GM23248 (cell line): Measurements from ENCODE around the gene SRSF6. TPM values are rescaled to one million over a fixed set of nuclear protein-coding genes. Genes with fewer than 3 reads are reported as not detected.
A peak's percentile ranks its signal among the peaks of the same experiment; 100 is the strongest.

Source experiments
- DNase-seq: peaks from one replicate; pipeline ENCODE4 v3.0.0-alpha.2; 2015
- H2AFZ ChIP-seq: fragments of 200-600 bp; sonication (generic); 2 replicates; pipeline ENCODE4 v1.6.1; 2016; ENCODE audit warnings: antibody characterized with exemption
- H3F3A ChIP-seq: fragments of 200-600 bp; sonication (generic); 2 replicates; pipeline ENCODE4 v1.6.1; 2016; ENCODE audit warnings: mild to moderate bottlenecking, antibody characterized with exemption, mixed run types; ENCODE audit not compliant: insufficient read depth
- H3K27ac ChIP-seq: fragments of 200-600 bp; sonication (generic); 2 replicates; pipeline ENCODE4 v1.5.1; 2016; ENCODE audit warnings: mild to moderate bottlenecking
- H3K27me3 ChIP-seq: fragments of 200-600 bp; sonication (generic); replicated peaks from 2 replicates; pipeline ENCODE4 v1.6.1; 2016; ENCODE audit warnings: mild to moderate bottlenecking; ENCODE audit not compliant: insufficient read depth
- H3K36me3 ChIP-seq: fragments of 200-600 bp; sonication (generic); 2 replicates; pipeline ENCODE4 v1.6.1; 2016; ENCODE audit warnings: low read depth, mild to moderate bottlenecking
- H3K4me1 ChIP-seq: fragments of 200-600 bp; sonication (generic); 2 replicates; pipeline ENCODE4 v1.6.1; 2016; ENCODE audit warnings: mild to moderate bottlenecking; ENCODE audit not compliant: insufficient read depth
- H3K4me2 ChIP-seq: fragments of 200-600 bp; sonication (generic); one replicate; pipeline ENCODE4 v1.6.1; 2016; ENCODE audit warnings: mild to moderate bottlenecking; ENCODE audit not compliant: unreplicated experiment
- H3K4me3 ChIP-seq: fragments of 200-600 bp; sonication (generic); 2 replicates; pipeline ENCODE4 v1.5.1; 2016; ENCODE audit warnings: mild to moderate bottlenecking
- H3K79me2 ChIP-seq: fragments of 200-600 bp; sonication (generic); 2 replicates; pipeline ENCODE4 v1.6.1; 2016; ENCODE audit warnings: mild to moderate bottlenecking; ENCODE audit not compliant: insufficient read depth
- H3K9ac ChIP-seq: fragments of 200-600 bp; sonication (generic); 2 replicates; pipeline ENCODE4 v1.6.1; 2016; ENCODE audit warnings: mild to moderate bottlenecking
- H3K9me2 ChIP-seq: fragments of 200-600 bp; sonication (generic); 2 replicates; pipeline ENCODE4 v1.6.1; 2016; ENCODE audit warnings: mixed run types, mild to moderate bottlenecking, moderate library complexity; ENCODE audit not compliant: insufficient read depth
- H3K9me3 ChIP-seq: fragments of 200-600 bp; sonication (generic); one replicate; pipeline ENCODE4 v1.6.1; 2017; ENCODE audit warnings: low read depth
- H4K20me1 ChIP-seq: fragments of 200-600 bp; sonication (generic); 2 replicates; pipeline ENCODE4 v1.6.0; 2016; ENCODE audit not compliant: insufficient read depth
- EZH2 ChIP-seq: fragments of 200-600 bp; sonication (generic); IDR thresholded peaks from 2 replicates; pipeline ENCODE4 v1.6.1; 2018; ENCODE audit warnings: antibody characterized with exemption, mild to moderate bottlenecking; ENCODE audit not compliant: insufficient read depth, poor library complexity, severe bottlenecking
- EZH2phosphoT487 ChIP-seq: fragments of 200-600 bp; sonication (generic); IDR thresholded peaks from 2 replicates; pipeline ENCODE4 v1.6.1; 2018; ENCODE audit warnings: antibody characterized with exemption, moderate library complexity, mild to moderate bottlenecking, low read depth; ENCODE audit not compliant: insufficient read depth
- WGBS, 2 experiments: methylation state at CpG; one replicate each; pipeline ENCODE4 v1.1.6; 2015 to 2017; ENCODE audit warnings: low lambda C conversion rate in 2 of 2, low coverage in 1 of 2; ENCODE audit errors: missing lambda C conversion rate in 2 of 2; 5-methylcytosine and 5-hydroxymethylcytosine counted together
- in situ Hi-C: fragments of 300-500 bp; cut with MboI; formaldehyde crosslinking; loops from 2 replicates; pipeline ENCODE4 v1.15.0; 2020
- polyA plus RNA-seq: library from polyadenylated mRNA; unstranded; fragments of >200 nt; fragmentation: Nextera tagmentation; extraction: Ambion mirVana; gene quantifications from 2 replicates; pipeline ENCODE4 v1.2.1, GENCODE V29; 2016
- total RNA-seq: library from RNA; depleted of rRNA; stranded (reverse); fragments of >200 nt; shearing (Covaris generic); gene quantifications from 2 replicates; pipeline ENCODE4 v1.2.3, GENCODE V29; 2014

SRSF6 gene
- total and polyA plus RNA-seq, 2 experiments from 2014 or later: 44.0 to 94.7 TPM

DNA sequence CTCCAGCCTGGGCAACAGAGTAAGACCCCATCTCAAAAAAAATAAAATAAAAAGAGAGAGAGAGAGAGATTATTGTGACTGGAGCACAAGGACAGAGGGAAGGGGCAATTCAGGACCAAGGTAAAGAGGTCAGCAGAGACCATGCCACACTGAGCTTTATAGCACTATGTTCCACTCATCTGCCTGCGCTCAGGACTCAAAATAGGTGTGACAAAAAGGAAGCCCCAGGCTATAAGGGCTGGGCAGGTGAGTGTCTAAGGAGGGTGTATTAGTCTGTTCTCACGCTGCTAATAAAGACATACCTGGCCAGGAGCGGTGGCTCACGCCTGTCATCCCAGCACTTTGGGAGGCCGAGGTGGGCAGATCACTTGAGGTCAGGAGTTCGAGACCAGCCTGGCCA is 23.1 kb upstream of the SRSF6 start:
- WGBS, 2 experiments: 65 to 78% methylated on average over 6 of the region's 6 CpGs
- Histone ChIP-seq H3K79me2 (no peaks in the 10 kb centered on the region), H2AFZ (no peak overlapping the region), H3F3A (no peaks in the 10 kb centered on the region), H3K9me2 (no peaks in the 10 kb centered on the region), H3K4me2 (no peak overlapping the region), H4K20me1 (no peaks in the 10 kb centered on the region), H3K9me3 (no peaks in the 10 kb centered on the region), H3K27ac (no peak overlapping the region), H3K4me1 (no peaks in the 10 kb centered on the region), H3K9ac (no peak overlapping the region), H3K36me3 (no peaks in the 10 kb centered on the region), H3K27me3 (peaks cover 3% of the 10 kb centered on the region; the same call in 1 of the 2 replicates), H3K4me3 (no peak overlapping the region)
- DNase-seq: no peak
- TF ChIP-seq EZH2phosphoT487: no peak
- TF ChIP-seq EZH2: no peak
- in situ Hi-C loops: no loop called here

DNA sequence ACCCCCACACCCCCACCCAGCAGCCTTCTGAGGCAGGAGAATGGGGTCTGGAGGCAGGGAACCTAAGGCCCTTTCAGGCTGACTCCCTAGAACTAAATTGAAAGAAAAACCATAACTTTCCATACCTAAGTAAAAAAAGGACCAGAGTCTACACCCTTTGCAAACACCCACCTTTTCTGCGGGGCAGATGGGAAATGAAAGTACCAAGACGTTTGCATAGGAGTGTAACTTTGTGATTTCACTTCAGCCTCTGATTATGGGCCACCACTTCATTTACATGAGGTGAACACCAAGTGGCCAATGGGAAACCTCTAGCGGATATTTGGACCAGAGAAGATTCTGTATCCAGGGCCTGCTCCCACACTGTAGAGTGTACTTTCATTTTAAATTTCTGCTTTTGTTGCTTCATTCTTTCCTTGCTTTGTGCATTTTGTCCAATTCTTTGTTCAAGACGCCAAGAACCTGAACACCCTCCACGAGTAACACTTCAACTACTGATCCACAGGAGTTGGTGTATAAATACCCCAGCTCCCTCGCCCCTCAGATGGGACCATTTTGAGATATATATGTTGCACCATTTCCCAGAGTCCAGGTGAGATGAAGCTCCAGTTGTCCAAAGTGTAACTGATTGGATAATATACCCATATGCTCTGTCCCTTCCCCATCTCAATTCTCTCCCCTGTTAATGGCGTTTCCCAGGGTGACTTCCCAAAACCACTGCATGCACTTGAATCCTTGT is 18.9 kb upstream of the SRSF6 start:
- in situ Hi-C loops: no loop called here
- TF ChIP-seq EZH2phosphoT487 (no peak), EZH2 (no peak)
- Histone ChIP-seq H2AFZ (no peak overlapping the region), H3K9me2 (no peaks in the 10 kb centered on the region), H3K27ac (no peak overlapping the region), H3F3A (no peaks in the 10 kb centered on the region), H3K36me3 (no peaks in the 10 kb centered on the region), H3K27me3 (peaks cover 3% of the 10 kb centered on the region; the same call in 1 of the 2 replicates), H3K9me3 (no peaks in the 10 kb centered on the region), H3K9ac (no peak overlapping the region), H3K4me2 (no peak overlapping the region), H3K4me3 (no peak overlapping the region), H4K20me1 (no peaks in the 10 kb centered on the region), H3K79me2 (no peaks in the 10 kb centered on the region), H3K4me1 (0 out of 2 replicates have a peak, but pooled peaks cover 3% of the 10 kb centered on the region)
- no peak for DNase-seq
- 38 to 49% methylated on average over 7 of the region's 7 CpGs for WGBS, 2 experiments

- Histone ChIP-seq H4K20me1 (no peaks in the 10 kb centered on the region), H3K27me3 (peaks cover 3% of the 10 kb centered on the region; the same call in 1 of the 2 replicates), H3K79me2 (no peaks in the 10 kb centered on the region), H3K4me1 (0 out of 2 replicates have a peak, but pooled peaks cover 3% of the 10 kb centered on the region), H3K4me2 (no peak overlapping the region), H3K9me3 (no peaks in the 10 kb centered on the region), H3K36me3 (no peaks in the 10 kb centered on the region), H3K9ac (no peak overlapping the region), H2AFZ (no peak overlapping the region), H3K9me2 (no peaks in the 10 kb centered on the region), H3F3A (no peaks in the 10 kb centered on the region), H3K27ac (no peak overlapping the region), H3K4me3 (no peak overlapping the region)
- 44 to 46% methylated on average over 7 of the region's 7 CpGs for WGBS, 2 experiments
- in situ Hi-C loops: no loop called here
- DNase-seq: no peak
- TF ChIP-seq EZH2phosphoT487 (no peak), EZH2 (no peak)
Measured at GRCh38 chr20:43440531-43440930, 17.2 kb upstream of the SRSF6 start.

DNA sequence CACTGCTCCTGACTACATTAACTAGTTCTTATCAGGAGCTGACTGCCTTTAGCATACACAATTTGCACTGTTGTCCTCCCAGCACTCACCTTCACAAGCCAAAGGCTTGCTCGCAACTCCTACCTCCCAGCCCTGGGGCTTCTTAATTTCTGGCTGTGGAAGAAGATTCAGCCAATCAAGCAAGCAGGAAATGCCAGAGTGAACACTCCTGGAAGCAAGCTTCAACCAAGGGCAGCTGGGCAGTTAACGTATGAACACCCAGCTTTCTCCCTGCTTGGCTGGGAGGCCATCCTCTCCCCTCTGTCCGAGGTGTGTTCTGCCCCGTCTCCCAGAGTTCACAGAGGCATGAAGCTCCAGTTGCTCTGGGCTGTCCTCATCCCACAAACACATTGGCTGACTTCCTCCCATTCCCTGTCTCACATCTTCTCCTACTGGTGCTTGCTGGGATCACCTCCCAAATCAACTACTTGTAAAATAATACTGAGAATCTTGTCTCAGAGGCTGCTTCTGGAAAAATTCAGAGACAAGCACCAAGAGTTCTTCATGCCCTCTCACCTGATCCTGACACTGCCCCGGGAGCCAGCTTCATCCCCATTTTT is 15.3 kb upstream of the SRSF6 start:
- in situ Hi-C loops: no loop called here
- Histone ChIP-seq H3K9me3 (no peaks in the 10 kb centered on the region), H3K9ac (no peak overlapping the region), H3K4me2 (no peak overlapping the region), H4K20me1 (no peaks in the 10 kb centered on the region), H3K4me3 (no peak overlapping the region), H3K4me1 (0 out of 2 replicates have a peak, but pooled peaks cover 3% of the 10 kb centered on the region), H3K27ac (no peak overlapping the region), H3F3A (no peaks in the 10 kb centered on the region), H3K79me2 (no peaks in the 10 kb centered on the region), H3K27me3 (no peaks in the 10 kb centered on the region; the same call in 1 of the 2 replicates), H2AFZ (0 out of 2 replicates have a peak overlapping the region, but pooled peaks have one; percentile 29), H3K9me2 (no peaks in the 10 kb centered on the region), H3K36me3 (no peaks in the 10 kb centered on the region)
- 22 to 27% methylated on average over 5 of the region's 5 CpGs for WGBS, 2 experiments
- DNase-seq: peak; percentile 42
- TF ChIP-seq EZH2phosphoT487 (no peak), EZH2 (no peak)
